ENCODE measurements around the gene KHSRP.

KHSRP gene

GRCh38 chr19:6392221-6393073 lies 32.2 kb downstream of the KHSRP start:
- no peak for DNase-seq

GRCh38 chr19:6387372-6387771 lies 37.2 kb downstream of the KHSRP start:
- no peak for DNase-seq

GRCh38 chr19:6384381-6384780 lies 40.2 kb downstream of the KHSRP start:
- no peak for DNase-seq

GRCh38 chr19:6383188-6383587 lies 41.4 kb downstream of the KHSRP start:
- no peak for DNase-seq

GRCh38 chr19:6381030-6381750 lies 43.4 kb downstream of the KHSRP start:
- DNase-seq, result no peak

GRCh38 chr19:6379744-6380143 lies 44.9 kb downstream of the KHSRP start:
- DNase-seq, result no peak

- no peak for DNase-seq
Measured at GRCh38 chr19:6378486-6378885, 46.1 kb downstream of the KHSRP start.

GRCh38 chr19:6378041-6378440 lies 46.6 kb downstream of the KHSRP start:
- no peak for DNase-seq

GRCh38 chr19:6376512-6377190 lies 48.0 kb downstream of the KHSRP start:
- no peak for DNase-seq

- no peak for DNase-seq
Measured at GRCh38 chr19:6375411-6376010, 49.1 kb downstream of the KHSRP start, which contains the start of gene PSPN. PSPN (minus strand) TSS chr19:6375933; CDS start chr19:6375849, 84 bp downstream.

GRCh38 chr19:6374711-6375410 lies 49.8 kb downstream of the KHSRP start:
- DNase-seq, result no peak

- DNase-seq, result no peak
Measured at GRCh38 chr19:6374161-6374709, 50.4 kb downstream of the KHSRP start.

- DNase-seq, result no peak
Measured at GRCh38 chr19:6373813-6374108, 50.9 kb downstream of the KHSRP start.

- DNase-seq, result peak; percentile 99
Measured at GRCh38 chr19:6373096-6373812, 51.4 kb downstream of the KHSRP start.

GRCh38 chr19:6372594-6373095 lies 52.0 kb downstream of the KHSRP start, which contains the start of gene ALKBH7:
ALKBH7 (plus strand) TSS chr19:6372794; CDS start chr19:6372821, 27 bp downstream.
- peak; percentile 97 for DNase-seq

GRCh38 chr19:6364353-6364752 lies 60.3 kb downstream of the KHSRP start:
- no peak for DNase-seq
